MM.1S (cell line): ENCODE results near the gene KCNJ18.

Experiments used
- EZH2 ChIP-seq: fragments of 300-600 bp; sonication (generic); optimal IDR thresholded peaks from 2 replicates; pipeline ENCODE3; 2017; ENCODE audit warnings: low read depth, mild to moderate bottlenecking, antibody characterized with exemption, low read length, mixed read lengths
- EZH2phosphoT487 ChIP-seq: fragments of 300-600 bp; sonication (generic); IDR thresholded peaks from 2 replicates; pipeline ENCODE4 v1.6.1; 2018; ENCODE audit warnings: antibody characterized with exemption, low read length
- TF ChIP-seq, protein P1 (sequence below): fragments of 300-600 bp; sonication (generic); IDR thresholded peaks from 2 replicates; pipeline ENCODE4 v1.5.1; 2016; ENCODE audit warnings: antibody characterized with exemption, low read length, mixed read lengths

DNA sequence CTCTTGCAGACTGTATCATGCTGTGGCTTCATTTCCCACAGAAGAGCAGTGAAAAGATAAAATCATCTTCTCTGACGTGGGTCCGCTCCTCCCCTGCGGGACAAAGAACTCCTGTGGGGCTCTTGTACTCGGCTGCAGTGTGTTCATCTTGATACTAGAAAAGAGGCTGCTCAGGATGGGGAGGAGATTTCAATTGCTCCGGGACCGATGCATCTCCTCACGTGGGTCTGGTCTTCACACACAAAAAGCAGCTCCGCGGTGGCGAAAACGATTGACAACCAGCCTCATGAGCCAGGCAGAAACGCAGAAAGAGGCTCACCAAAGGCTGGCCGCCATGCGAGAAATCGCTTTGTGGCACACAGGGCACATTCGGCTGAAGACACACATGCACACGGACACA, 14.4 kb upstream of the KCNJ18 start:
- TF ChIP-seq, protein P1, sequence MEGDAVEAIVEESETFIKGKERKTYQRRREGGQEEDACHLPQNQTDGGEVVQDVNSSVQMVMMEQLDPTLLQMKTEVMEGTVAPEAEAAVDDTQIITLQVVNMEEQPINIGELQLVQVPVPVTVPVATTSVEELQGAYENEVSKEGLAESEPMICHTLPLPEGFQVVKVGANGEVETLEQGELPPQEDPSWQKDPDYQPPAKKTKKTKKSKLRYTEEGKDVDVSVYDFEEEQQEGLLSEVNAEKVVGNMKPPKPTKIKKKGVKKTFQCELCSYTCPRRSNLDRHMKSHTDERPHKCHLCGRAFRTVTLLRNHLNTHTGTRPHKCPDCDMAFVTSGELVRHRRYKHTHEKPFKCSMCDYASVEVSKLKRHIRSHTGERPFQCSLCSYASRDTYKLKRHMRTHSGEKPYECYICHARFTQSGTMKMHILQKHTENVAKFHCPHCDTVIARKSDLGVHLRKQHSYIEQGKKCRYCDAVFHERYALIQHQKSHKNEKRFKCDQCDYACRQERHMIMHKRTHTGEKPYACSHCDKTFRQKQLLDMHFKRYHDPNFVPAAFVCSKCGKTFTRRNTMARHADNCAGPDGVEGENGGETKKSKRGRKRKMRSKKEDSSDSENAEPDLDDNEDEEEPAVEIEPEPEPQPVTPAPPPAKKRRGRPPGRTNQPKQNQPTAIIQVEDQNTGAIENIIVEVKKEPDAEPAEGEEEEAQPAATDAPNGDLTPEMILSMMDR: no peak
- no peak for TF ChIP-seq EZH2
- TF ChIP-seq EZH2phosphoT487: no peak
